Nephron progenitor cell (in vitro differentiated cells): Measurements from ENCODE around the gene GARIN5A.

Experiments used
- DNase-seq: peaks from one replicate; pipeline ENCODE4 v3.0.0; 2021
- H3K27ac Mint-ChIP-seq: 2 replicates; pipeline ENCODE4 v1.8.0; 2021; ENCODE audit warnings: mild to moderate bottlenecking, moderate library complexity, mixed read lengths
- H3K27me3 Mint-ChIP-seq: 2 replicates; pipeline ENCODE4 v1.8.0; 2021; ENCODE audit warnings: mild to moderate bottlenecking, low read depth, mixed read lengths; ENCODE audit not compliant: poor library complexity
- H3K36me3 Mint-ChIP-seq: 2 replicates; pipeline ENCODE4 v1.8.0; 2021; ENCODE audit warnings: low read depth, mixed read lengths
- H3K4me1 Mint-ChIP-seq: 2 replicates; pipeline ENCODE4 v1.8.0; 2021; ENCODE audit warnings: mixed read lengths
- H3K4me3 Mint-ChIP-seq: 2 replicates; pipeline ENCODE4 v1.8.0; 2021; ENCODE audit warnings: mild to moderate bottlenecking, moderate library complexity, mixed read lengths
- H3K9me3 Mint-ChIP-seq: 2 replicates; pipeline ENCODE4 v1.8.0; 2021; ENCODE audit warnings: mild to moderate bottlenecking, moderate library complexity, mixed read lengths
- TF ChIP-seq, protein P1 (sequence below): fragments of 200-600 bp; sonication (generic); IDR thresholded peaks from 2 replicates; pipeline ENCODE4 v1.5.0; 2021; ENCODE audit warnings: antibody characterized with exemption

The GARIN5A gene

GRCh38 chr19:50453243-50453642 lies 23.4 kb downstream of the GARIN5A start:
- H3K4me1 Mint-ChIP-seq = no peaks in the 10 kb centered on the region
- TF ChIP-seq, protein P1, sequence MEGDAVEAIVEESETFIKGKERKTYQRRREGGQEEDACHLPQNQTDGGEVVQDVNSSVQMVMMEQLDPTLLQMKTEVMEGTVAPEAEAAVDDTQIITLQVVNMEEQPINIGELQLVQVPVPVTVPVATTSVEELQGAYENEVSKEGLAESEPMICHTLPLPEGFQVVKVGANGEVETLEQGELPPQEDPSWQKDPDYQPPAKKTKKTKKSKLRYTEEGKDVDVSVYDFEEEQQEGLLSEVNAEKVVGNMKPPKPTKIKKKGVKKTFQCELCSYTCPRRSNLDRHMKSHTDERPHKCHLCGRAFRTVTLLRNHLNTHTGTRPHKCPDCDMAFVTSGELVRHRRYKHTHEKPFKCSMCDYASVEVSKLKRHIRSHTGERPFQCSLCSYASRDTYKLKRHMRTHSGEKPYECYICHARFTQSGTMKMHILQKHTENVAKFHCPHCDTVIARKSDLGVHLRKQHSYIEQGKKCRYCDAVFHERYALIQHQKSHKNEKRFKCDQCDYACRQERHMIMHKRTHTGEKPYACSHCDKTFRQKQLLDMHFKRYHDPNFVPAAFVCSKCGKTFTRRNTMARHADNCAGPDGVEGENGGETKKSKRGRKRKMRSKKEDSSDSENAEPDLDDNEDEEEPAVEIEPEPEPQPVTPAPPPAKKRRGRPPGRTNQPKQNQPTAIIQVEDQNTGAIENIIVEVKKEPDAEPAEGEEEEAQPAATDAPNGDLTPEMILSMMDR = no peak
- H3K9me3 Mint-ChIP-seq = no peaks in the 10 kb centered on the region
- H3K36me3 Mint-ChIP-seq = no peaks in the 10 kb centered on the region
- DNase-seq = no peak
- H3K27ac Mint-ChIP-seq = no peak overlapping the region
- H3K27me3 Mint-ChIP-seq = peaks cover 36% of the 10 kb centered on the region
- H3K4me3 Mint-ChIP-seq = no peak overlapping the region

GRCh38 chr19:50451223-50451534 lies 25.5 kb downstream of the GARIN5A start:
- Mint-ChIP-seq H3K36me3 (no peaks in the 10 kb centered on the region), H3K27ac (no peak overlapping the region), H3K4me3 (no peak overlapping the region), H3K27me3 (peaks cover 30% of the 10 kb centered on the region), H3K9me3 (peaks cover 8% of the 10 kb centered on the region), H3K4me1 (no peaks in the 10 kb centered on the region)
- TF ChIP-seq, protein P1 = no peak
- DNase-seq = no peak

DNA sequence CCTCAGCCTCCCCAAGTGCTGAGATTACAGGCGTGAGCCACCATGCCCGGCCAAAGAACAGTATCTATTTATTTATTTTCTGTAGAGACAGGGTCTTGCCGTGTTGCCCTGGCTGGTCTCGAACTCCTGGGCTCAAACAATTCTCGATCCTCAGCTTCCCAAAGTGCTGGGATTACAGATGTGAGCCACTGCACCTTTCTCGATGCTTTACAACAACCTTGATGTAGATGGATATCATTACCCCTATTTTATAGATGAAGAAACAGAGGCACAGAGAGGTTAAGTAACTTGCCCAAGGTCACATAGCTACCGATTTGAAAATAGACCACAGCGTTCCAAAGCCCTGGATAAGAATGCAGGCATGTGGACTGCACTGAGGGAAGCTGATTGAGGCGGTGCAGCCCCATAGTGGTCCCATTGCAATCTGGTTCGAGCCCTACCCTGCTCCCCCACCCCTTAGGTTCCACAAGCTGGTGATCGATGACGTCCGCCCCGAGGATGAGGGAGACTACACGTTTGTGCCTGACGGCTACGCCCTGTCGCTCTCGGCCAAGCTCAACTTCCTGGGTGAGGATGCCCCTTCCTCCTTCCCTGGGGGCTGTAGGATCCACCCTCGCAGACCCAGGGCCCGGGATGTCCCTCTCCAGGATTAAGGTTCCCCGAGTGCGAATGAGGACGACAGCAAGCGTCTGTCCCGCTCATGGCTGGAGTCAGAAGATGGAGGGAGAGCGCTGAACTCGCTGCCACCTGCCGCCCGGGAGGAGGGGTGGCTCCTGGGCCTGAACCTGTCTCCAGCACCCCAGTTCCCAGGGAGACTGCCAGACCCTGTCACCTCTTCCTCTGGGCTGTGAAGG lies 26.1 kb downstream of the GARIN5A start:
- Mint-ChIP-seq H3K4me1 (no peaks in the 10 kb centered on the region), H3K9me3 (peaks cover 8% of the 10 kb centered on the region), H3K27me3 (peaks cover 26% of the 10 kb centered on the region), H3K36me3 (no peaks in the 10 kb centered on the region), H3K4me3 (no peak overlapping the region), H3K27ac (no peak overlapping the region)
- no peak for DNase-seq
- TF ChIP-seq, protein P1 = no peak

DNA sequence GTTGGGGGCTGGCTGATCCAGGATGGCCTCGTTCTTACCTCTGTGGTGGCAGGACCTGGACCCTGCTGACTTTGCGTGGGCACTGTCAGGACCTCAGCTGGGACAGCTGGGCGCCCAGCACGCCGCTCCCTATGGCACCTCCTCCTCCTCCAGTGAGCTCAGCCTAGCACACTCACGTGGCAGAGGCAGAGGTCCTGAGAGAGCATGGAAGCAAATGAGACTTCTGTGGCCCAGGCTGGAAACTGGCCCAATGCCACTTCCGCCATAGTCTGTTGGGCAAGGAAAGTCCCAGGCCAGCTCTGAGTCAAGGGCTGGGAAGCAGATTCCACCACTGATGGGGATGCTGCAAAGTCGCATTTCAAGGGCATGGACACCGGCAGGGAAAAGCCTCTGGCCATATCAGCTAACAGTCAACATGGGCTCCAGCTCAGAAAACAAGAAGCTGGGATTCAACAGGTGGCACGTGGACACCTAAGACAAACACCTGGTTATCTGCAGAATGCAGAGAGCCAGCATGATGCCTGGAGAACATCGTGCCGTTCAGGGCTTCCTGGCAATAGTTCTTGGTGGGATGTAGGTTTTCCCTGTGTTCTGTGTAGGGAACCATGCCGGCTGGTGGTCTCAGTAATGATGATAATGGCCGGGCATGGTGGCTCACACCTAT lies 27.3 kb downstream of the GARIN5A start:
- H3K27ac Mint-ChIP-seq = no peak overlapping the region
- H3K36me3 Mint-ChIP-seq = no peaks in the 10 kb centered on the region
- no peaks in the 10 kb centered on the region for H3K4me1 Mint-ChIP-seq

GRCh38 chr19:50447750-50448149 lies 28.9 kb downstream of the GARIN5A start:
- Mint-ChIP-seq H3K27ac (no peak overlapping the region), H3K4me3 (no peak overlapping the region), H3K36me3 (no peaks in the 10 kb centered on the region), H3K9me3 (peaks cover 8% of the 10 kb centered on the region), H3K4me1 (no peaks in the 10 kb centered on the region), H3K27me3 (peaks cover 31% of the 10 kb centered on the region)
- no peak for DNase-seq
- TF ChIP-seq, protein P1 = no peak

More for the DNA sequence above, 27.3 kb downstream of the GARIN5A start:
- Mint-ChIP-seq H3K9me3 (peaks cover 8% of the 10 kb centered on the region), H3K4me3 (no peak overlapping the region), H3K27me3 (peaks cover 22% of the 10 kb centered on the region)
- TF ChIP-seq, protein P1 = no peak
- DNase-seq = no peak

DNA sequence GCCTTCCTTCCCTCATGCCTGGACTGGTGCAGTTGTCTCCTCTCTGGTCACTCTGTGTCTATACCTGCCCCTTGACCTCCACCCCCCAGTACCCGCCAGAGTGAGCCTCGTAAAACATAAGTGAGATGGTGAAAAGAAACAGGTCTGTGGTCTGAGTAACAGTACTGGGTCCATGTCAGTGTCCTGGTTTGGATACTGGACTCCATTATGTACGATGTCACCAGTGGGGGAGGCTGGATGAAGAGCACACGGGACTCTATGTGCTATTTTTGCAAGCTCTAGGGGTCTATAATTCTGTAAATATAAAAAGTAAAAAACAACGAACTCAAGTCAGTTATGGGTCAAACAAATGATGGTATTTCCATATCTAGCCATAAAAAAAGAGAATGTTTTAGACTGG lies 29.6 kb downstream of the GARIN5A start:
- Mint-ChIP-seq H3K27me3 (peaks cover 30% of the 10 kb centered on the region), H3K9me3 (peaks cover 8% of the 10 kb centered on the region), H3K27ac (no peak overlapping the region), H3K4me1 (no peaks in the 10 kb centered on the region), H3K4me3 (no peak overlapping the region), H3K36me3 (no peaks in the 10 kb centered on the region)
- no peak for DNase-seq
- TF ChIP-seq, protein P1 = no peak
